ENCODE measurements around the gene BCAS4.

The BCAS4 gene

GRCh38 chr20:50857348-50857747 is 62.5 kb downstream of the BCAS4 start:
- no peak for FAIRE-seq

- no peak for FAIRE-seq
Measured at GRCh38 chr20:50858525-50858924, 63.7 kb downstream of the BCAS4 start.

- FAIRE-seq = no peak
Measured at GRCh38 chr20:50859161-50859560, 64.3 kb downstream of the BCAS4 start.

- FAIRE-seq = no peak
Measured at GRCh38 chr20:50861012-50861411, 66.2 kb downstream of the BCAS4 start.

- no peak for FAIRE-seq
Measured at GRCh38 chr20:50862546-50862945, 67.7 kb downstream of the BCAS4 start.

- FAIRE-seq = no peak
Measured at GRCh38 chr20:50865114-50865513, 70.3 kb downstream of the BCAS4 start.

GRCh38 chr20:50865591-50865990 is 70.7 kb downstream of the BCAS4 start:
- FAIRE-seq = no peak

GRCh38 chr20:50866036-50866685 is 71.3 kb downstream of the BCAS4 start:
- FAIRE-seq = no peak

GRCh38 chr20:50866831-50867230 is 72.0 kb downstream of the BCAS4 start:
- FAIRE-seq = no peak

- FAIRE-seq = no peak
Measured at GRCh38 chr20:50867805-50868204, 72.9 kb downstream of the BCAS4 start.

- FAIRE-seq = no peak
Measured at GRCh38 chr20:50868509-50869495, 73.9 kb downstream of the BCAS4 start.

GRCh38 chr20:50870561-50871161 is 75.8 kb downstream of the BCAS4 start:
- no peak for FAIRE-seq

GRCh38 chr20:50872560-50873425 is 77.9 kb downstream of the BCAS4 start:
- no peak for FAIRE-seq

- FAIRE-seq = no peak
Measured at GRCh38 chr20:50873585-50873984, 78.7 kb downstream of the BCAS4 start.

GRCh38 chr20:50874111-50874757 is 79.4 kb downstream of the BCAS4 start:
- FAIRE-seq = no peak

GRCh38 chr20:50874758-50875665 is 80.2 kb downstream of the BCAS4 start:
- FAIRE-seq = no peak

- FAIRE-seq = no peak
Measured at GRCh38 chr20:50876063-50876685, 81.3 kb downstream of the BCAS4 start.

- FAIRE-seq = no peak
Measured at GRCh38 chr20:50876816-50877215, 82.0 kb downstream of the BCAS4 start.

- FAIRE-seq = no peak
Measured at GRCh38 chr20:50877232-50877743, 82.4 kb downstream of the BCAS4 start.

All from colon (tissue), 2 donors.